BLaER1 treated with 17β-estradiol and CSF1 and Interleukin-3, amounts not matched to agents 10 nM and 100 nM (cell line): ENCODE data around the gene PEG3.

Source experiments
- H3K27ac ChIP-seq, 11 experiments: shearing (Covaris generic); formaldehyde crosslinking; 2 replicates each; pipeline ENCODE4 v1.8.1; 2022
- H3K27me3 ChIP-seq, 11 experiments: shearing (Covaris generic); formaldehyde crosslinking; 2 replicates each; pipeline ENCODE4 v1.8.1; 2022
- H3K36me3 ChIP-seq, 11 experiments: shearing (Covaris generic); formaldehyde crosslinking; 2 replicates each; pipeline ENCODE4 v1.8.1; 2022
- H3K4me1 ChIP-seq, 10 experiments: shearing (Covaris generic); formaldehyde crosslinking; 2 replicates each; pipeline ENCODE4 v1.8.1; 2022
- H3K4me2 ChIP-seq, 11 experiments: shearing (Covaris generic); formaldehyde crosslinking; 2 replicates each; pipeline ENCODE4 v1.8.1; 2022
- H3K4me3 ChIP-seq, 10 experiments: shearing (Covaris generic); formaldehyde crosslinking; 2 replicates each; pipeline ENCODE4 v1.8.1; 2022
- H3K9ac ChIP-seq, 11 experiments: shearing (Covaris generic); formaldehyde crosslinking; 2 replicates each; pipeline ENCODE4 v1.8.1; 2022
- H3K9me3 ChIP-seq, 11 experiments: shearing (Covaris generic); formaldehyde crosslinking; replicated peaks in 1 of 11; 2 replicates each; pipeline ENCODE4 v1.8.1; 2022
- H4K20me1 ChIP-seq, 11 experiments: shearing (Covaris generic); formaldehyde crosslinking; 2 replicates each; pipeline ENCODE4 v1.8.1; 2022
- Cebpa-rat ChIP-seq, 11 experiments: shearing (Covaris generic); IDR thresholded peaks; 2 replicates each; pipeline ENCODE4 v1.8.1; 2022

The PEG3 gene

GRCh38 chr19:56821675-56822074 is 18.9 kb downstream of the PEG3 start:
- Histone ChIP-seq H3K4me3 (no peak overlapping the region), H4K20me1 (no peaks in the 10 kb centered on the region), H3K9ac (no peak overlapping the region), H3K4me1 (no peaks in the 10 kb centered on the region), H3K4me2 (no peak overlapping the region), H3K9me3 (peaks cover 0 to 22% (median 0%) of the 10 kb centered on the region in 11 experiments; a peak in 3 of 22 replicates), H3K27ac (no peak overlapping the region), H3K36me3 (no peaks in the 10 kb centered on the region), H3K27me3 (no peaks in the 10 kb centered on the region)
- no peak for TF ChIP-seq Cebpa-rat (IDR thresholded peaks at IDR 0.05)

GRCh38 chr19:56821209-56821608 is 19.3 kb downstream of the PEG3 start:
- no peak overlapping the region for H3K4me2 ChIP-seq
- no peak overlapping the region for H3K9ac ChIP-seq
- peaks cover 0 to 22% (median 0%) of the 10 kb centered on the region in 11 experiments; a peak in 3 of 22 replicates for H3K9me3 ChIP-seq
- H3K4me1 ChIP-seq = no peaks in the 10 kb centered on the region
- no peak for TF ChIP-seq Cebpa-rat (IDR thresholded peaks at IDR 0.05)
- no peak overlapping the region for H3K4me3 ChIP-seq
- H3K36me3 ChIP-seq = no peaks in the 10 kb centered on the region
- H4K20me1 ChIP-seq = no peaks in the 10 kb centered on the region
- no peaks in the 10 kb centered on the region for H3K27me3 ChIP-seq
- no peak overlapping the region for H3K27ac ChIP-seq

GRCh38 chr19:56819166-56819565 is 21.4 kb downstream of the PEG3 start:
- H4K20me1 ChIP-seq = no peaks in the 10 kb centered on the region
- H3K9me3 ChIP-seq = peaks cover 0 to 26% (median 0%) of the 10 kb centered on the region in 11 experiments; a peak in 4 of 22 replicates
- H3K4me3 ChIP-seq = no peak overlapping the region
- H3K9ac ChIP-seq = no peak overlapping the region
- TF ChIP-seq Cebpa-rat (IDR thresholded peaks at IDR 0.05) = no peak
- no peaks in the 10 kb centered on the region for H3K36me3 ChIP-seq
- H3K4me2 ChIP-seq = no peak overlapping the region
- H3K27ac ChIP-seq = no peak overlapping the region
- no peaks in the 10 kb centered on the region for H3K27me3 ChIP-seq
- no peaks in the 10 kb centered on the region for H3K4me1 ChIP-seq

- Histone ChIP-seq H3K4me1 (no peaks in the 10 kb centered on the region), H3K9me3 (peaks cover 0 to 21% (median 0%) of the 10 kb centered on the region in 11 experiments; a peak in 2 of 22 replicates), H3K27ac (no peak overlapping the region), H3K27me3 (no peaks in the 10 kb centered on the region), H3K36me3 (no peaks in the 10 kb centered on the region), H4K20me1 (no peaks in the 10 kb centered on the region), H3K9ac (no peak overlapping the region), H3K4me3 (no peak overlapping the region), H3K4me2 (no peak overlapping the region)
- TF ChIP-seq Cebpa-rat (IDR thresholded peaks at IDR 0.05) = no peak
Measured at GRCh38 chr19:56814656-56815055, 25.9 kb downstream of the PEG3 start.

- no peak overlapping the region for H3K4me3 ChIP-seq
- peaks cover 0 to 15% (median 0%) of the 10 kb centered on the region in 11 experiments; a peak in 2 of 22 replicates for H3K9me3 ChIP-seq
- H3K9ac ChIP-seq = no peak overlapping the region
- H3K27me3 ChIP-seq = no peaks in the 10 kb centered on the region
- no peaks in the 10 kb centered on the region for H3K4me1 ChIP-seq
- no peaks in the 10 kb centered on the region for H3K36me3 ChIP-seq
- H3K27ac ChIP-seq = no peak overlapping the region
- H3K4me2 ChIP-seq = no peak overlapping the region
- no peaks in the 10 kb centered on the region for H4K20me1 ChIP-seq
- TF ChIP-seq Cebpa-rat (IDR thresholded peaks at IDR 0.05) = no peak
Measured at GRCh38 chr19:56813531-56813930, 27.0 kb downstream of the PEG3 start.

GRCh38 chr19:56811480-56811879 is 29.0 kb downstream of the PEG3 start:
- no peak for TF ChIP-seq Cebpa-rat (IDR thresholded peaks at IDR 0.05)
- H3K4me2 ChIP-seq = no peak overlapping the region
- H3K4me1 ChIP-seq = no peaks in the 10 kb centered on the region
- no peaks in the 10 kb centered on the region for H3K36me3 ChIP-seq
- no peak overlapping the region for H3K4me3 ChIP-seq
- H3K9me3 ChIP-seq = peaks cover 5 to 26% (median 12%) of the 10 kb centered on the region in 11 experiments
- no peaks in the 10 kb centered on the region for H3K27me3 ChIP-seq
- no peak overlapping the region for H3K9ac ChIP-seq
- no peak overlapping the region for H3K27ac ChIP-seq
- no peaks in the 10 kb centered on the region for H4K20me1 ChIP-seq

GRCh38 chr19:56810260-56810659 is 30.3 kb downstream of the PEG3 start:
- H3K4me1 ChIP-seq = no peaks in the 10 kb centered on the region
- H3K4me3 ChIP-seq = no peak overlapping the region
- no peak overlapping the region for H3K9ac ChIP-seq
- no peak for TF ChIP-seq Cebpa-rat (IDR thresholded peaks at IDR 0.05)
- H3K36me3 ChIP-seq = no peaks in the 10 kb centered on the region
- H3K9me3 ChIP-seq = peaks cover 17 to 39% (median 24%) of the 10 kb centered on the region in 11 experiments
- no peak overlapping the region for H3K4me2 ChIP-seq
- no peaks in the 10 kb centered on the region for H4K20me1 ChIP-seq
- H3K27me3 ChIP-seq = no peaks in the 10 kb centered on the region
- no peak overlapping the region for H3K27ac ChIP-seq

GRCh38 chr19:56808717-56809392 is 31.7 kb downstream of the PEG3 start:
- H3K9ac ChIP-seq = no peak overlapping the region
- no peak overlapping the region for H3K4me2 ChIP-seq
- no peak overlapping the region for H3K4me3 ChIP-seq
- H3K36me3 ChIP-seq = no peaks in the 10 kb centered on the region
- H4K20me1 ChIP-seq = no peaks in the 10 kb centered on the region
- no peaks in the 10 kb centered on the region for H3K27me3 ChIP-seq
- TF ChIP-seq Cebpa-rat (IDR thresholded peaks at IDR 0.05) = no peak
- peaks cover 31 to 51% (median 38%) of the 10 kb centered on the region in 11 experiments for H3K9me3 ChIP-seq
- H3K4me1 ChIP-seq = no peaks in the 10 kb centered on the region
- H3K27ac ChIP-seq = no peak overlapping the region

GRCh38 chr19:56806639-56807038 is 33.9 kb downstream of the PEG3 start:
- no peaks in the 10 kb centered on the region for H3K4me1 ChIP-seq
- H3K9ac ChIP-seq = no peak overlapping the region
- no peak overlapping the region for H3K4me3 ChIP-seq
- H3K27ac ChIP-seq = no peak overlapping the region
- H3K4me2 ChIP-seq = no peak overlapping the region
- H3K9me3 ChIP-seq = peaks cover 52 to 70% (median 60%) of the 10 kb centered on the region in 11 experiments
- H4K20me1 ChIP-seq = no peaks in the 10 kb centered on the region
- no peak for TF ChIP-seq Cebpa-rat (IDR thresholded peaks at IDR 0.05)
- no peaks in the 10 kb centered on the region for H3K27me3 ChIP-seq
- no peaks in the 10 kb centered on the region for H3K36me3 ChIP-seq
